ENCODE data around the gene SNX13.

DNA sequence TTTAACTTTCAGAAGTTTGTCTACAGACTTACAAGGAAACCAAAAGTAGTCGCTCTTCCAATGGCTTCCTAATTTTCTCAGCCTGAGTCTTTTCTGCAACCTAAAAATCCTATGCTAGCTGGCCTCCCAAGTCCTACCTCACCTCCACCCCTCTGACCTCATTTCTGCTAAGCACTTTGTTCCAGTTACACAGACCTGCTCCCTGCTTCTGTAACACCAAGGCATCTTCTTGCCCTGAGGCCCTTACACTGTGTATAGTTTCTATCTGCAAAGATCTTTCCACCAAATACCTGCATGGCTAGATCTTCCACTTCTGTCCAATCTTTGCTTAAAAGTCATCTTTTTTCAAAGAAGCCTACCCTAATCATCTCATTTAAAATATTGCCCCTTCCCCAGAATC is 1.9 kb upstream of the SNX13 start:
- TF ChIP-seq TAF1 (IDR thresholded peaks at IDR 0.05; ENCODE audit: low read depth, low read length), result no peak
- no peak for TF ChIP-seq POLR2AphosphoS5 (IDR thresholded peaks at IDR 0.05; ENCODE audit: low read depth, low read length)
- TF ChIP-seq POLR2A (IDR thresholded peaks at IDR 0.05; ENCODE audit: low read depth, low read length), result no peak
- TF ChIP-seq POU2F2 (IDR thresholded peaks at IDR 0.05; ENCODE audit: low read depth, low read length), result no peak
